Measurements from ENCODE around the gene UBALD1.

The UBALD1 gene

DNA sequence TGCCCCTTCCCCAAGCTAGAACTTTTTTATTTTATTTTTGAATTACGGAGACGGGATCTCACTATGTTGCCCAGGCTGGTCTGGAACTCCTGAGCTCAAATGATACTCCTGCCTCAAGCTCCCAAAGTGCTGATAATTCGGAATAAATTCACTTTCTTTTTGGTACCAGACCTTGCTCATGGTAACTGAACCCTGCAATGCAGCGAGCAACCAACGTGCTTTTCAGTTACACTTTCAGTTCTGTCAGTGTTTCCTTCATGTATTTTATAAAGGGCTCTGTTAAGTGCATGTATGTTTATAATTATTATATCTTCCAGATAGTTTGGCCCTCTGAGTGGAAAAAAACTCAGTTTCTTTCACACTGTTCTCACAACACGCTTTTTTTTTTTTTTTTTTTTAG lies 44.6 kb downstream of the UBALD1 start:
- Histone ChIP-seq H3K36me3 (ENCODE audit: low read length) (no peaks in the 10 kb centered on the region), H3K9me2 (replicated peaks; ENCODE audit: insufficient read depth, low read length) (no peaks in the 10 kb centered on the region), H3K9me3 (ENCODE audit: insufficient read depth, low read length) (no peaks in the 10 kb centered on the region), H3K27me3 (ENCODE audit: low read length) (no peaks in the 10 kb centered on the region), H3K27ac (ENCODE audit: low read depth, low read length) (no peak overlapping the region), H3K79me2 (ENCODE audit: insufficient read depth, low read length) (no peaks in the 10 kb centered on the region), H3F3A (ENCODE audit: insufficient read depth) (no peaks in the 10 kb centered on the region), H4K20me1 (ENCODE audit: low read depth, low read length) (no peaks in the 10 kb centered on the region), H3K4me2 (ENCODE audit: low read depth, low read length, poor library complexity, severe bottlenecking) (no peak overlapping the region), H2AFZ (ENCODE audit: low read depth, low read length, severe bottlenecking) (no peak overlapping the region), H3K9ac (ENCODE audit: low read length) (no peak overlapping the region), H3K4me3 (ENCODE audit: insufficient read depth, low read length, poor library complexity, severe bottlenecking) (no peak overlapping the region)
- TF ChIP-seq, protein P1, sequence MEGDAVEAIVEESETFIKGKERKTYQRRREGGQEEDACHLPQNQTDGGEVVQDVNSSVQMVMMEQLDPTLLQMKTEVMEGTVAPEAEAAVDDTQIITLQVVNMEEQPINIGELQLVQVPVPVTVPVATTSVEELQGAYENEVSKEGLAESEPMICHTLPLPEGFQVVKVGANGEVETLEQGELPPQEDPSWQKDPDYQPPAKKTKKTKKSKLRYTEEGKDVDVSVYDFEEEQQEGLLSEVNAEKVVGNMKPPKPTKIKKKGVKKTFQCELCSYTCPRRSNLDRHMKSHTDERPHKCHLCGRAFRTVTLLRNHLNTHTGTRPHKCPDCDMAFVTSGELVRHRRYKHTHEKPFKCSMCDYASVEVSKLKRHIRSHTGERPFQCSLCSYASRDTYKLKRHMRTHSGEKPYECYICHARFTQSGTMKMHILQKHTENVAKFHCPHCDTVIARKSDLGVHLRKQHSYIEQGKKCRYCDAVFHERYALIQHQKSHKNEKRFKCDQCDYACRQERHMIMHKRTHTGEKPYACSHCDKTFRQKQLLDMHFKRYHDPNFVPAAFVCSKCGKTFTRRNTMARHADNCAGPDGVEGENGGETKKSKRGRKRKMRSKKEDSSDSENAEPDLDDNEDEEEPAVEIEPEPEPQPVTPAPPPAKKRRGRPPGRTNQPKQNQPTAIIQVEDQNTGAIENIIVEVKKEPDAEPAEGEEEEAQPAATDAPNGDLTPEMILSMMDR (IDR thresholded peaks at IDR 0.05; ENCODE audit: insufficient read depth, low read length, poor library complexity, severe bottlenecking): no peak
- no peak for TF ChIP-seq EZH2phosphoT487 (conservative IDR thresholded peaks at IDR 0.05; ENCODE audit: low read length)

DNA sequence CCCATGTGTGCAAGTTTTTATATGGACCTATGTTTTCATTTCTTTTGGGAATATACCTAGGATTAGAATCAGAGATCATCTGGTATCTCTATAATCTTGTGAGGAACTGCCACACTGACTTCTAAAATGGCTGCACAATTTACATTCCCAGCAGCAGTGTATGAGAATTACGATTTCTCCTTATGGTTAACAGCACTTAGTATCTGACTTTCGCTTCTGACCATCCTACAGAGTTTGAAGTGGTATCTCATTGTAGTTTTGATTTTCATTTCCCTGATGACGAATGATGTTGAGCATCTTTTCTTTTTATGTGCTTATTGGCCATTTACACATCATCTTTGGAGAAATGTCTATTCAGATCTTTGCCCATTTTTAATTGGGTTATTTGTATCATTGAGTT lies 48.5 kb downstream of the UBALD1 start:
- Histone ChIP-seq H3K27me3 (ENCODE audit: low read length) (no peaks in the 10 kb centered on the region), H3K27ac (ENCODE audit: low read depth, low read length) (no peak overlapping the region)
- TF ChIP-seq EZH2phosphoT487 (conservative IDR thresholded peaks at IDR 0.05; ENCODE audit: low read length): no peak
- TF ChIP-seq, protein P1 (IDR thresholded peaks at IDR 0.05; ENCODE audit: insufficient read depth, low read length, poor library complexity, severe bottlenecking): no peak

DNA sequence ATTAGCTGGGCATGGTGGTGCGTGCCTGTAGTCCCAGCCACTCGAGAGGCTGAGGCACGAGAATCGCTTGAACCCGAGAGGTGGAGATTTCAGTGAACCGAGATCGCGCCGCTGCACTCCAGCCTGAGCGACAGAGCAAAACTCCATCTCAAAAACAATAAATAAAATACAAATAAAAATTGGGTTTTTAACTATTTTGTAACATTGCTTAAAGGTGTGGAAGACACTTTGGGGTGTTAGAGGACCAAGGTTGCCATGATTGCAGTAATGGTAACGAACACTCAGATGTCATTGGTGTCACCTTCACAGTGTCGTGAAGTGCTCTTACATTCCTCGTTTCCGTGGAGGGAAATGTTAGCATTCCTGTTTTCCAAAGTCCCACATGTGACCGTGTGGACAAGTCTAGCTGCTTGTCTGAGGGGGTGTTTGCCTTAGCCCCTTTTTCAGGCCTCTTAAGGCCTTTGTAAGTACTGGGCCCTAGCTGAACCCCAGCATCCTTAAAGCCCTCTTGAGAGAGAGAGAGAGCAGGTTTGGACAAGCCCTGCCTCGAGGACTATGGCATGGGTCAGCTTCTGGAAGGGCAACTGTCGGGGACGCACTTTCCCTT lies 49.9 kb downstream of the UBALD1 start:
- H3K9ac ChIP-seq (ENCODE audit: low read length): no peak overlapping the region
- H3K9me2 ChIP-seq (replicated peaks; ENCODE audit: insufficient read depth, low read length): no peaks in the 10 kb centered on the region
- H2AFZ ChIP-seq (ENCODE audit: low read depth, low read length, severe bottlenecking): no peak overlapping the region
- no peak overlapping the region for H3K4me3 ChIP-seq (ENCODE audit: insufficient read depth, low read length, poor library complexity, severe bottlenecking)
- no peaks in the 10 kb centered on the region for H3K79me2 ChIP-seq (ENCODE audit: insufficient read depth, low read length)
- no peaks in the 10 kb centered on the region for H4K20me1 ChIP-seq (ENCODE audit: low read depth, low read length)
- no peaks in the 10 kb centered on the region for H3F3A ChIP-seq (ENCODE audit: insufficient read depth)
- no peak overlapping the region for H3K4me2 ChIP-seq (ENCODE audit: low read depth, low read length, poor library complexity, severe bottlenecking)
- H3K9me3 ChIP-seq (ENCODE audit: insufficient read depth, low read length): no peaks in the 10 kb centered on the region
- no peak overlapping the region for H3K27ac ChIP-seq (ENCODE audit: low read depth, low read length)
- H3K36me3 ChIP-seq (ENCODE audit: low read length): no peaks in the 10 kb centered on the region
- no peaks in the 10 kb centered on the region for H3K27me3 ChIP-seq (ENCODE audit: low read length)
- TF ChIP-seq EZH2phosphoT487 (conservative IDR thresholded peaks at IDR 0.05; ENCODE audit: low read length): no peak
- TF ChIP-seq, protein P1 (IDR thresholded peaks at IDR 0.05; ENCODE audit: insufficient read depth, low read length, poor library complexity, severe bottlenecking): no peak

More for the DNA sequence above, 48.5 kb downstream of the UBALD1 start:
- Histone ChIP-seq H3K9ac (ENCODE audit: low read length) (no peak overlapping the region), H3K4me3 (ENCODE audit: insufficient read depth, low read length, poor library complexity, severe bottlenecking) (no peak overlapping the region), H4K20me1 (ENCODE audit: low read depth, low read length) (no peaks in the 10 kb centered on the region), H3K36me3 (ENCODE audit: low read length) (no peaks in the 10 kb centered on the region), H3K4me2 (ENCODE audit: low read depth, low read length, poor library complexity, severe bottlenecking) (no peak overlapping the region), H3K9me2 (replicated peaks; ENCODE audit: insufficient read depth, low read length) (no peaks in the 10 kb centered on the region), H3F3A (ENCODE audit: insufficient read depth) (no peaks in the 10 kb centered on the region), H3K79me2 (ENCODE audit: insufficient read depth, low read length) (no peaks in the 10 kb centered on the region), H2AFZ (ENCODE audit: low read depth, low read length, severe bottlenecking) (no peak overlapping the region), H3K9me3 (ENCODE audit: insufficient read depth, low read length) (no peaks in the 10 kb centered on the region)

Measured in SU-DHL-6 (cell line).